ENCODE measurements around the gene GALNT18. TPM values are rescaled to one million over a fixed set of nuclear protein-coding genes. Genes with fewer than 3 reads are reported as not detected.

The GALNT18 gene
- total and polyA plus RNA-seq, 2 experiments from 2014 or later: 4.3 to 10.8 TPM

GRCh38 chr11:11498195-11498594 lies 123.6 kb downstream of the GALNT18 start:
- Histone ChIP-seq H3K4me3 (no peak overlapping the region), H3K4me2 (no peak overlapping the region), H2AFZ (no peak overlapping the region), H3K9me2 (ENCODE audit: insufficient read depth) (no peaks in the 10 kb centered on the region), H3K27ac (ENCODE audit: low read depth) (no peak overlapping the region), H4K20me1 (replicated peaks; ENCODE audit: insufficient read depth) (no peaks in the 10 kb centered on the region), H3K36me3 (ENCODE audit: insufficient read depth) (no peaks in the 10 kb centered on the region), H3K79me2 (replicated peaks; ENCODE audit: insufficient read depth) (no peaks in the 10 kb centered on the region), H3K4me1 (ENCODE audit: insufficient read depth) (peaks cover 17% of the 10 kb centered on the region), H3K27me3 (ENCODE audit: insufficient read depth) (no peaks in the 10 kb centered on the region), H3F3A (replicated peaks; ENCODE audit: low read depth) (no peaks in the 10 kb centered on the region)
- Mint-ChIP-seq H3K27ac (no peak overlapping the region), H3K27me3 (ENCODE audit: insufficient read depth, low read depth, poor library complexity) (peaks cover 8% of the 10 kb centered on the region), H3K4me3 (no peak overlapping the region), H3K4me1 (peaks cover 26% of the 10 kb centered on the region), H3K36me3 (ENCODE audit: low read depth) (no peaks in the 10 kb centered on the region), H3K9me3 (no peaks in the 10 kb centered on the region)
- ATAC-seq (no peak), DNase-seq (ENCODE audit: low spot score) (no peak)
- TF ChIP-seq ZNF331 (CRISPR knock-in tag; IDR thresholded peaks at IDR 0.05; ENCODE audit: low read depth): no peak
- TF ChIP-seq REST (IDR thresholded peaks at IDR 0.05; ENCODE audit: unreplicated experiment): no peak
- TF ChIP-seq ZNF462 (CRISPR knock-in tag; IDR thresholded peaks at IDR 0.05): no peak
- TF ChIP-seq EZH2 (IDR thresholded peaks at IDR 0.05; ENCODE audit: low read depth, unreplicated experiment): no peak
- no peak for TF ChIP-seq POLR2AphosphoS5 (IDR thresholded peaks at IDR 0.05; ENCODE audit: low read depth)
- TF ChIP-seq NANOG (IDR thresholded peaks at IDR 0.05; ENCODE audit: borderline replicate concordance): no peak
- TF ChIP-seq, protein P1, sequence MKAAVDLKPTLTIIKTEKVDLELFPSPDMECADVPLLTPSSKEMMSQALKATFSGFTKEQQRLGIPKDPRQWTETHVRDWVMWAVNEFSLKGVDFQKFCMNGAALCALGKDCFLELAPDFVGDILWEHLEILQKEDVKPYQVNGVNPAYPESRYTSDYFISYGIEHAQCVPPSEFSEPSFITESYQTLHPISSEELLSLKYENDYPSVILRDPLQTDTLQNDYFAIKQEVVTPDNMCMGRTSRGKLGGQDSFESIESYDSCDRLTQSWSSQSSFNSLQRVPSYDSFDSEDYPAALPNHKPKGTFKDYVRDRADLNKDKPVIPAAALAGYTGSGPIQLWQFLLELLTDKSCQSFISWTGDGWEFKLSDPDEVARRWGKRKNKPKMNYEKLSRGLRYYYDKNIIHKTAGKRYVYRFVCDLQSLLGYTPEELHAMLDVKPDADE (IDR thresholded peaks at IDR 0.05): no peak
- no peak for TF ChIP-seq STAT1 (IDR thresholded peaks at IDR 0.05; ENCODE audit: unreplicated experiment)
- no peak for TF ChIP-seq CREB1 (CRISPR knock-in tag; IDR thresholded peaks at IDR 0.05; ENCODE audit: low read depth)
- no peak for TF ChIP-seq EZH2phosphoT487 (IDR thresholded peaks at IDR 0.05; ENCODE audit: unreplicated experiment)
- no peak for TF ChIP-seq JUNB (IDR thresholded peaks at IDR 0.05; ENCODE audit: unreplicated experiment)
- TF ChIP-seq CTCF (conservative IDR thresholded peaks at IDR 0.05; ENCODE audit: low read depth in 2 of 2): no peak
- no peak for TF ChIP-seq ZNF114 (CRISPR knock-in tag; IDR thresholded peaks at IDR 0.05)
